Caco-2 (cell line): Measurements from ENCODE around the gene PTPRN2. TPM values are rescaled to one million over a fixed set of nuclear protein-coding genes. Genes with fewer than 3 reads are reported as not detected.

Source experiments
- BruUV-seq: library from RNA; stranded (reverse); fragments of 400-500 nt; replicated peaks from 2 replicates; lab custom pipeline; 2021; lab: Mats Ljungman, UMichigan
- CTCF ChIA-PET: fragments of 300-600 bp; sonication (Branson Sonifier 250); formaldehyde crosslinking; loops from one replicate; lab custom pipeline; 2022; ENCODE audit warnings: antibody characterized with exemption; lab: Charles Lee
- POLR2A ChIA-PET: fragments of 300-600 bp; sonication (Branson Sonifier 250); formaldehyde crosslinking; loops from one replicate; lab custom pipeline; 2022; ENCODE audit warnings: antibody characterized with exemption; lab: Charles Lee
- DNase-seq, 2 experiments: peaks; one replicate each; pipeline versions ENCODE4 v3.0.0 to v3.0.0-alpha.2; 2020 to 2022
- H3K27me3 ChIP-seq: replicated peaks from 2 replicates; pipeline ENCODE4 v1.6.0; 2011; ENCODE audit warnings: low read length; ENCODE audit not compliant: control insufficient read depth, insufficient read depth
- H3K36me3 ChIP-seq: 2 replicates; pipeline ENCODE4 v1.5.1; 2011; ENCODE audit warnings: low read length; ENCODE audit not compliant: control insufficient read depth, insufficient read depth
- H3K4me1 ChIP-seq: fragments of 250-450 bp; sonication (Bioruptor Pico); 2 replicates; pipeline ENCODE4 v1.5.1; 2020; ENCODE audit warnings: mild to moderate bottlenecking
- H3K4me3 ChIP-seq: 2 replicates; pipeline ENCODE4 v1.5.1; 2011; ENCODE audit warnings: low read depth, mild to moderate bottlenecking, control low read depth, low read length
- H3K9me3 ChIP-seq: fragments of 250-450 bp; sonication (Bioruptor Pico); 2 replicates; pipeline ENCODE4 v1.5.1; 2020; ENCODE audit warnings: mild to moderate bottlenecking, moderate library complexity
- H3K27ac Mint-ChIP-seq: one replicate; pipeline ENCODE4 v1.8.0; 2022; ENCODE audit warnings: mixed read lengths; ENCODE audit not compliant: unreplicated experiment
- H3K27me3 Mint-ChIP-seq: one replicate; pipeline ENCODE4 v1.8.0; 2022; ENCODE audit warnings: mixed read lengths; ENCODE audit not compliant: insufficient read depth, unreplicated experiment
- H3K36me3 Mint-ChIP-seq: one replicate; pipeline ENCODE4 v1.8.0; 2022; ENCODE audit warnings: mild to moderate bottlenecking, mixed read lengths; ENCODE audit not compliant: insufficient read depth, unreplicated experiment
- H3K4me1 Mint-ChIP-seq: one replicate; pipeline ENCODE4 v1.8.0; 2022; ENCODE audit warnings: low read depth, mixed read lengths; ENCODE audit not compliant: unreplicated experiment
- H3K4me3 Mint-ChIP-seq: one replicate; pipeline ENCODE4 v1.8.0; 2022; ENCODE audit warnings: mild to moderate bottlenecking, moderate library complexity, mixed read lengths; ENCODE audit not compliant: unreplicated experiment
- H3K9me3 Mint-ChIP-seq: one replicate; pipeline ENCODE4 v1.8.0; 2022; ENCODE audit warnings: mixed read lengths; ENCODE audit not compliant: unreplicated experiment
- intact Hi-C: fragments of 100-400 bp; cut with micrococcal nuclease; formaldehyde crosslinking; loops from one replicate; pipeline ENCODE4 v1.10.0; 2022; ENCODE audit not compliant: unreplicated experiment
- total RNA-seq: library from RNA; stranded (reverse); gene quantifications from 2 replicates; pipeline ENCODE4 v1.2.3, GENCODE V29; 2022
- TF ChIP-seq, protein P1 (sequence below), 2 experiments: fragments of 200-600 bp in 1 of 2; IDR thresholded peaks; 1 replicate in 1 of 2; 2 replicates in 1 of 2; pipeline versions ENCODE4 v1.5.1 to v1.8.0; 2011 to 2022; ENCODE audit warnings: antibody characterized with exemption in 1 of 2, control low read depth in 1 of 2, inconsistent platforms in 1 of 2, low read depth in 1 of 2, low read length in 1 of 2, mild to moderate bottlenecking in 1 of 2, moderate library complexity in 1 of 2; ENCODE audit not compliant: insufficient read depth in 1 of 2, severe bottlenecking in 1 of 2, unreplicated experiment in 1 of 2

PTPRN2 gene
- total RNA-seq, 1 experiment from 2014 or later: 1.4 TPM

DNA sequence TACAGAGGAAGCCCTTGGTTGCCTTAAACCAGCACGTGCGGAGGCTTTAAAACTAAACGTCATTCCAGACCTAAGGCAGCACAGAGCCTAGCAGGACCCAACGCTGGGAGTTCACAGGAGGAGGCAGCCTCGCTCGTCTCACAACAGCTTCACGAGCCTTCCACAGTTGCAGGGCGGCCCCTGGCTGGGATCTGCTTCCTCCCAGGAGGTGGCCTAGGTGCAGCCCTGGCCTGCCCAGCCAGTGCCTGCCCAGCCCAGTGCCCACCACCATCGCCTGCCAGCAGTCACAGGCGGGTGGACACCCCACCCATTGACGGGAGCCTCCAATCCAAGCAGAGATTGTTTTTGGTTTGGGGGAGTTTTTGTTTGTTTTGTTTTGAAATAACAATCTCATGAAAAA lies 96.5 kb downstream of the PTPRN2 start:
- Histone ChIP-seq H3K4me1 (no peaks in the 10 kb centered on the region), H3K36me3 (no peaks in the 10 kb centered on the region), H3K27me3 (no peaks in the 10 kb centered on the region), H3K9me3 (no peaks in the 10 kb centered on the region), H3K4me3 (no peak overlapping the region)
- DNase-seq: no peak
- POLR2A ChIA-PET: no interaction called here
- Mint-ChIP-seq H3K4me3 (no peak overlapping the region), H3K27me3 (no peaks in the 10 kb centered on the region), H3K27ac (no peak overlapping the region), H3K36me3 (no peaks in the 10 kb centered on the region), H3K9me3 (no peaks in the 10 kb centered on the region), H3K4me1 (no peaks in the 10 kb centered on the region)
- no TSS peak for BruUV-seq
- TF ChIP-seq, protein P1, sequence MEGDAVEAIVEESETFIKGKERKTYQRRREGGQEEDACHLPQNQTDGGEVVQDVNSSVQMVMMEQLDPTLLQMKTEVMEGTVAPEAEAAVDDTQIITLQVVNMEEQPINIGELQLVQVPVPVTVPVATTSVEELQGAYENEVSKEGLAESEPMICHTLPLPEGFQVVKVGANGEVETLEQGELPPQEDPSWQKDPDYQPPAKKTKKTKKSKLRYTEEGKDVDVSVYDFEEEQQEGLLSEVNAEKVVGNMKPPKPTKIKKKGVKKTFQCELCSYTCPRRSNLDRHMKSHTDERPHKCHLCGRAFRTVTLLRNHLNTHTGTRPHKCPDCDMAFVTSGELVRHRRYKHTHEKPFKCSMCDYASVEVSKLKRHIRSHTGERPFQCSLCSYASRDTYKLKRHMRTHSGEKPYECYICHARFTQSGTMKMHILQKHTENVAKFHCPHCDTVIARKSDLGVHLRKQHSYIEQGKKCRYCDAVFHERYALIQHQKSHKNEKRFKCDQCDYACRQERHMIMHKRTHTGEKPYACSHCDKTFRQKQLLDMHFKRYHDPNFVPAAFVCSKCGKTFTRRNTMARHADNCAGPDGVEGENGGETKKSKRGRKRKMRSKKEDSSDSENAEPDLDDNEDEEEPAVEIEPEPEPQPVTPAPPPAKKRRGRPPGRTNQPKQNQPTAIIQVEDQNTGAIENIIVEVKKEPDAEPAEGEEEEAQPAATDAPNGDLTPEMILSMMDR (IDR thresholded peaks at IDR 0.05; ENCODE audit: insufficient read depth in 1 of 2, low read depth in 1 of 2, low read length in 1 of 2, severe bottlenecking in 1 of 2, unreplicated experiment in 1 of 2): no peak
- intact Hi-C loops: no loop called here
- CTCF ChIA-PET: no interaction called here

DNA sequence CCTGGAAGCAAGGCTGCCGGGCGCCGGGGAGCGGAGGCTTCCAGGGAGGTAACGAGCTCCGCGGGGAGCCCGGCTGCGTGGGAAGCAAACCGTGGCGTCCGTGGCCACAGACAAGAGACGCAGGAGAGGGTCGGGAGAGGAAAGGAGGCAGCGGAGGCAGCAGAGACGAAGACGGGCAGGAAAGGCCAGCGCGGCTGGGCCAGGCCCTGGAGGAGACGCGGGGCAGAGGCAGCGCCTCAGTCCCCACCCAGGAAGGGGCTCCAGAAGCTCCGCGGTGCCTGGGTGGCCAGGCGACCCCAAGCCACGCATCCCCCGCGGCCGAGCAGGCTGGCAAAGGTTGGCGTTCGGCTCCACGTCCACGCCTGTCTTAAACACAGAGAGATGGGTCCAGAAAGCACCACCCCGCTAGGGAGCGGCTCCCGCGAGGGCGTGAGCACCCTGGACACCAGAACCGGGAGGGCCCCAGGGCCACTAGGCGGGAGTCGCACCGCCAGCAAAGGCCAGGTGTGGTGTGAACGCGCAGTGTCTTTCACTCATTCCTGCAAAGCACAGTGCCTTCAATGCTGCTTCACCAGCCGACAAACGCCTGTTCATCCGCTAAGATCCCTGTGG lies 97.3 kb downstream of the PTPRN2 start:
- ChIA-PET POLR2A (no interaction called here), CTCF (no interaction called here)
- no TSS peak for BruUV-seq

DNA sequence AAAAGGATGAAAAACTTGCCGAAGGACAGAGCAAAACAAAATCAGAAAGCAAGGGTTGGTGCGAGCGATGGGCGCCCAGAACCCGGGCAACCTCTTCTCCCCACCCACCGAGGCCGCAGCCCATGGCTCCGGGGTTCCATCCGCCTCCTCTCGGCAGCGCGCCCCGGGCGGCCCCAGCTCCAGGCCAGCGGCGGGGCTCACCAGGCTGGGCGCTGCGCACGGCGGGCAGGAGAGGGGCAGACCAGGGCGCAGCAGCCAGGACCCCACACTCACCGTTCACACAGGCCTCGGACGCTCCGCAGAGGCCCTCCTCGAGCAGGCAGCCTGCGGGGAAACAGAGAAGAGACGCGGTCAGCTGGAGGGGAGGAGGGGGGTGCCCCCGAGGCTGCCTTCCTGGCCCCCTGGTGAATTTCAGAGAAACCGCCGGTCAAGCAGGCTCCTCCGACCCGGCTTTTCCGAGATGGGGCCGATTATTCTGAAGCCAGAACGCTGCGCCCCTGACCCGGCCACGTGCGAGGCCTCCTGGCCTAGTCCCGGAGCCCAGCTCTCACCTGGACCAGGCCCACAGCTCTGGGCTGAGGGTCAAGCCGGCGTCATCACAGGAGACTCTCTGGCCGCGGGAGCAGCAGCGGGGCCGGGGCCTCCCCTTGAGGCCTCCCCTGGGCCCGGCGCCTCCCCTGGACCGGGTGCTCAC lies 98.0 kb downstream of the PTPRN2 start:
- CTCF ChIA-PET: no interaction called here
- no peaks in the 10 kb centered on the region for H3K4me1 Mint-ChIP-seq
- no peak overlapping the region for H3K27ac Mint-ChIP-seq
- no peaks in the 10 kb centered on the region for H3K9me3 Mint-ChIP-seq
- POLR2A ChIA-PET: no interaction called here
- H3K27me3 ChIP-seq: no peaks in the 10 kb centered on the region
- no peaks in the 10 kb centered on the region for H3K27me3 Mint-ChIP-seq
- H3K4me3 Mint-ChIP-seq: no peak overlapping the region
- DNase-seq: no peak
- no peaks in the 10 kb centered on the region for H3K36me3 Mint-ChIP-seq
- H3K9me3 ChIP-seq: no peaks in the 10 kb centered on the region
- TF ChIP-seq, protein P1 (IDR thresholded peaks at IDR 0.05; ENCODE audit: insufficient read depth in 1 of 2, low read depth in 1 of 2, low read length in 1 of 2, severe bottlenecking in 1 of 2, unreplicated experiment in 1 of 2): no peak
- BruUV-seq: no TSS peak
- no peaks in the 10 kb centered on the region for H3K4me1 ChIP-seq
- intact Hi-C loops: no loop called here
- H3K4me3 ChIP-seq: no peak overlapping the region
- H3K36me3 ChIP-seq: no peaks in the 10 kb centered on the region

More for the DNA sequence above, 97.3 kb downstream of the PTPRN2 start:
- TF ChIP-seq, protein P1 (IDR thresholded peaks at IDR 0.05; ENCODE audit: insufficient read depth in 1 of 2, low read depth in 1 of 2, low read length in 1 of 2, severe bottlenecking in 1 of 2, unreplicated experiment in 1 of 2): no peak
- no peaks in the 10 kb centered on the region for H3K27me3 ChIP-seq
- no peak overlapping the region for H3K27ac Mint-ChIP-seq
- H3K4me1 Mint-ChIP-seq: no peaks in the 10 kb centered on the region
- intact Hi-C loops: no loop called here
- no peaks in the 10 kb centered on the region for H3K9me3 Mint-ChIP-seq
- no peak overlapping the region for H3K4me3 ChIP-seq
- H3K36me3 ChIP-seq: no peaks in the 10 kb centered on the region
- no peaks in the 10 kb centered on the region for H3K4me1 ChIP-seq
- H3K27me3 Mint-ChIP-seq: no peaks in the 10 kb centered on the region
- H3K36me3 Mint-ChIP-seq: no peaks in the 10 kb centered on the region
- no peak for DNase-seq
- no peak overlapping the region for H3K4me3 Mint-ChIP-seq
- H3K9me3 ChIP-seq: no peaks in the 10 kb centered on the region
